GM21576 (cell line): Measurements from ENCODE around the gene ATCAY.
"Not testable (repeated sequence)": the region's sequence is repeated elsewhere in the genome, so short reads cannot be mapped to it uniquely, and the experiment has no call there.

Source experiments
- ATAC-seq: cut with Tn5 transposase; IDR thresholded peaks from one replicate; pipeline ENCODE4 v1.9.1; 2021; ENCODE audit warnings: mild to moderate bottlenecking, moderate library complexity; ENCODE audit not compliant: unreplicated experiment

The ATCAY gene

GRCh38 chr19:3945838-3946237 lies 65.4 kb downstream of the ATCAY start:
- no peak for ATAC-seq

- not testable (repeated sequence) for ATAC-seq
Measured at GRCh38 chr19:3947316-3947933, 66.9 kb downstream of the ATCAY start.

GRCh38 chr19:3949294-3949693 lies 68.8 kb downstream of the ATCAY start:
- ATAC-seq, result no peak

- no peak for ATAC-seq
Measured at GRCh38 chr19:3949997-3950859, 69.7 kb downstream of the ATCAY start.

- no peak for ATAC-seq
Measured at GRCh38 chr19:3950871-3951861, 70.7 kb downstream of the ATCAY start.

- ATAC-seq, result not testable (repeated sequence)
Measured at GRCh38 chr19:3952755-3953276, 72.3 kb downstream of the ATCAY start.

GRCh38 chr19:3954107-3954506 lies 73.6 kb downstream of the ATCAY start:
- no peak for ATAC-seq

- ATAC-seq, result not testable (repeated sequence)
Measured at GRCh38 chr19:3955276-3955675, 74.8 kb downstream of the ATCAY start.

- no peak for ATAC-seq
Measured at GRCh38 chr19:3955688-3956087, 75.2 kb downstream of the ATCAY start.

GRCh38 chr19:3958836-3959765 lies 78.6 kb downstream of the ATCAY start:
- ATAC-seq, result no peak

GRCh38 chr19:3959766-3960131 lies 79.3 kb downstream of the ATCAY start:
- ATAC-seq, result no peak

GRCh38 chr19:3961007-3961406 lies 80.5 kb downstream of the ATCAY start:
- no peak for ATAC-seq

GRCh38 chr19:3963458-3964255 lies 83.2 kb downstream of the ATCAY start:
- ATAC-seq, result no peak

- ATAC-seq, result no peak
Measured at GRCh38 chr19:3964256-3965194, 84.0 kb downstream of the ATCAY start.

- ATAC-seq, result no peak
Measured at GRCh38 chr19:3966051-3967017, 85.8 kb downstream of the ATCAY start.

GRCh38 chr19:3967983-3968382 lies 87.5 kb downstream of the ATCAY start:
- ATAC-seq, result not testable (repeated sequence)
